NCI-H510A treated with DMSO at 0.1 percent for 48 hours (cell line): Measurements from ENCODE around the gene THAP8.

Experiments
- DNase-seq: peaks from one replicate; lab custom pipeline; 2025; lab: John Stamatoyannopoulos, UW

THAP8 gene

GRCh38 chr19:36030264-36031148 lies 23.6 kb downstream of the THAP8 start:
- DNase-seq = no peak

- DNase-seq = no peak
Measured at GRCh38 chr19:36028313-36029041, 25.6 kb downstream of the THAP8 start.

GRCh38 chr19:36027696-36028095 lies 26.4 kb downstream of the THAP8 start:
- DNase-seq = no peak

- no peak for DNase-seq
Measured at GRCh38 chr19:36026091-36026876, 27.8 kb downstream of the THAP8 start.

GRCh38 chr19:36025541-36025940 lies 28.5 kb downstream of the THAP8 start:
- DNase-seq = no peak

- DNase-seq = no peak
Measured at GRCh38 chr19:36023432-36023831, 30.7 kb downstream of the THAP8 start.

- no peak for DNase-seq
Measured at GRCh38 chr19:36019061-36019670, 34.9 kb downstream of the THAP8 start.

- DNase-seq = peak; percentile 99
Measured at GRCh38 chr19:36014012-36014924, 39.8 kb downstream of the THAP8 start, which contains the start of gene ALKBH6. ALKBH6 (minus strand) TSS chr19:36014213; CDS start chr19:36013397, 816 bp downstream.

GRCh38 chr19:36013280-36014011 lies 40.6 kb downstream of the THAP8 start:
- no peak for DNase-seq

GRCh38 chr19:36010402-36010801 lies 43.7 kb downstream of the THAP8 start:
- no peak for DNase-seq

GRCh38 chr19:36009633-36010379 lies 44.3 kb downstream of the THAP8 start:
- DNase-seq = peak; percentile 46

- DNase-seq = peak; percentile 46
Measured at GRCh38 chr19:36009220-36009619, 44.9 kb downstream of the THAP8 start.

GRCh38 chr19:36008336-36008978 lies 45.6 kb downstream of the THAP8 start, which contains the start of gene SYNE4:
SYNE4 (minus strand) TSS chr19:36008813; CDS start chr19:36008681, 132 bp downstream.
- DNase-seq = peak; percentile 85

GRCh38 chr19:36006955-36007354 lies 47.1 kb downstream of the THAP8 start:
- DNase-seq = no peak

- DNase-seq = no peak
Measured at GRCh38 chr19:36003284-36003683, 50.8 kb downstream of the THAP8 start.

GRCh38 chr19:36001605-36002004 lies 52.5 kb downstream of the THAP8 start:
- DNase-seq = no peak

GRCh38 chr19:35996777-35997176 lies 57.3 kb downstream of the THAP8 start:
- no peak for DNase-seq
